Loucy (cell line): ENCODE measurements around the gene AKT1S1.

Experiments
- H2AFZ ChIP-seq: fragments of 200-600 bp; sonication (generic); 2 replicates; pipeline ENCODE4 v1.6.0; 2016; ENCODE audit warnings: antibody characterized with exemption, mild to moderate bottlenecking, low read length, moderate library complexity
- H3F3A ChIP-seq: fragments of 200-600 bp; 2 replicates; pipeline ENCODE4 v1.6.0; 2016; ENCODE audit warnings: antibody characterized with exemption, low read depth, mild to moderate bottlenecking
- H3K27me3 ChIP-seq: fragments of 200-600 bp; sonication (generic); 2 replicates; pipeline ENCODE4 v1.6.1; 2014; ENCODE audit warnings: low read length, mild to moderate bottlenecking; ENCODE audit not compliant: insufficient read depth, poor library complexity, severe bottlenecking
- H3K36me3 ChIP-seq: fragments of 200-600 bp; sonication (generic); 2 replicates; pipeline ENCODE4 v1.6.1; 2016; ENCODE audit warnings: low read length; ENCODE audit not compliant: insufficient read depth
- H3K4me1 ChIP-seq: fragments of 200-600 bp; sonication (generic); 2 replicates; pipeline ENCODE4 v1.5.1; 2014; ENCODE audit warnings: low read length, mild to moderate bottlenecking; ENCODE audit not compliant: insufficient read depth, poor library complexity, severe bottlenecking
- H3K4me2 ChIP-seq: fragments of 200-600 bp; sonication (generic); 2 replicates; pipeline ENCODE4 v1.6.0; 2014; ENCODE audit warnings: antibody characterized with exemption, low read length, low read depth, mild to moderate bottlenecking; ENCODE audit not compliant: poor library complexity, severe bottlenecking
- H3K4me3 ChIP-seq: fragments of 200-600 bp; sonication (generic); 2 replicates; pipeline ENCODE4 v1.5.1; 2014; ENCODE audit warnings: low read length, mild to moderate bottlenecking, mixed read lengths; ENCODE audit not compliant: poor library complexity, severe bottlenecking
- H3K79me2 ChIP-seq: fragments of 200-600 bp; sonication (generic); 2 replicates; pipeline ENCODE4 v1.6.1; 2014; ENCODE audit warnings: low read length; ENCODE audit not compliant: insufficient read depth
- H3K9ac ChIP-seq: fragments of 200-600 bp; sonication (generic); 2 replicates; pipeline ENCODE4 v1.6.0; 2014; ENCODE audit warnings: mild to moderate bottlenecking, low read depth, low read length, moderate library complexity; ENCODE audit not compliant: poor library complexity, severe bottlenecking
- H3K9me2 ChIP-seq: fragments of 200-600 bp; sonication (generic); replicated peaks from 2 replicates; pipeline ENCODE4 v1.6.1; 2016; ENCODE audit warnings: low read depth, low read length, mixed read lengths
- H3K9me3 ChIP-seq: fragments of 200-600 bp; sonication (generic); 2 replicates; pipeline ENCODE4 v1.6.1; 2014; ENCODE audit warnings: mild to moderate bottlenecking, antibody characterized with exemption, low read length, low read depth; ENCODE audit not compliant: insufficient read depth
- H4K20me1 ChIP-seq: fragments of 200-600 bp; sonication (generic); 2 replicates; pipeline ENCODE4 v1.6.0; 2014; ENCODE audit warnings: antibody characterized with exemption, low read length, mild to moderate bottlenecking; ENCODE audit not compliant: insufficient read depth, poor library complexity, severe bottlenecking
- CTCF ChIP-seq: fragments of 200-600 bp; sonication (generic); conservative IDR thresholded peaks from 2 replicates; pipeline ENCODE4 v1.5.1; 2014; ENCODE audit warnings: mild to moderate bottlenecking, antibody characterized with exemption, low read length
- EZH2phosphoT487 ChIP-seq: fragments of 200-600 bp; IDR thresholded peaks from 2 replicates; pipeline ENCODE4 v1.6.1; 2018; ENCODE audit warnings: antibody characterized with exemption, mild to moderate bottlenecking, moderate library complexity, borderline replicate concordance

The AKT1S1 gene

GRCh38 chr19:49870309-49870901 is 6.8 kb downstream of the AKT1S1 start:
- no peaks in the 10 kb centered on the region for H3K9me3 ChIP-seq
- peak overlapping the region; percentile 94 for H3K4me2 ChIP-seq
- H3K36me3 ChIP-seq: no peaks in the 10 kb centered on the region
- peak overlapping the region; percentile 76 for H3K9ac ChIP-seq
- H4K20me1 ChIP-seq: peaks cover 15% of the 10 kb centered on the region
- H3F3A ChIP-seq: no peaks in the 10 kb centered on the region
- no peak for TF ChIP-seq CTCF
- TF ChIP-seq EZH2phosphoT487: no peak
- H2AFZ ChIP-seq: peak overlapping the region; percentile 86; the same call in 1 of the 2 replicates
- H3K27me3 ChIP-seq: no peaks in the 10 kb centered on the region
- peaks cover 42% of the 10 kb centered on the region for H3K4me1 ChIP-seq
- peaks cover 38% of the 10 kb centered on the region for H3K79me2 ChIP-seq
- no peaks in the 10 kb centered on the region for H3K9me2 ChIP-seq
- peak overlapping the region; percentile 87 for H3K4me3 ChIP-seq

DNA sequence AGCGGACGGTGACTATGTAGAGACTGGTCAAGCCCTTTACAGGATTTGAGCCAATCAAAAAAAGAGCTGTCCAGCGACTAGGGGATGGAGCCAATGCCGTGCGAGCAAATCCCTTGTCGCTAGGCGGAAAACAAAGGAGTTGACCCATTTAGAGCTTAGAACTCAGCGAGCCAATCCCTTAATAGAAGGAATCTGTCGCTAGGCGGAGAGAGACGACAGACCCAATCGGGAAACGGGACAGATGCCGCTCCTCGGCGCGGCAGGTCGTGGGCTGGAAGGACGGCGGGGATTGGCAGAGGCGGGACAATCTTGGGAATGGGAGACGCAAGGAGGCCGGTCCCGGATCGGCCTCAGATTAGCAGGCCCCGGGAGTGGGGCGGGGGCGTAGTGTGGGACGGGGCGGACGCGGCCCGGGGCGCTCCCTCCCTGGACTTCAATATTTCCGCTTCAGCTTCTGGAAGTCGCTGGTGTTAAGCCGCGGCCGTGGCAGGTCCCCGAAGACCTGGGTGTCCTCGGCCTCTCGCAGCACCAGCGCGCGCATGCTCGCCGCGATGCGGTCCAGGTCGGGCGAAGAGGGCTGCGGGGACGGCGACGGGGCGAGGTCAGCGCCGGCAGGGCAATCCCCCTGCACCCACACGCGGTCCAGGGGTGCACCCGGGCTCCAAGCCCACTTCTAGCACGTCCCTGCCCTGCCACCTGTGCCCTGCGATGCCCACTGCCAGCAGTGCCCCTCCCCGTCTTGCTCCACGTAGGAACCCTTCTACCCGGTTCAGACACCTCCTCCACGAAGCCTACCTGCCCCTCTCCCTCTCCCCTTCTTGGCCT is 7.5 kb downstream of the AKT1S1 start:
- peaks cover 21% of the 10 kb centered on the region for H4K20me1 ChIP-seq
- peak overlapping the region; percentile 98 for H3K4me2 ChIP-seq
- no peaks in the 10 kb centered on the region for H3F3A ChIP-seq
- TF ChIP-seq CTCF (no peak), EZH2phosphoT487 (no peak)
- H3K9me3 ChIP-seq: no peaks in the 10 kb centered on the region
- peaks cover 43% of the 10 kb centered on the region for H3K4me1 ChIP-seq
- H2AFZ ChIP-seq: peak overlapping the region; percentile 86
- no peaks in the 10 kb centered on the region for H3K9me2 ChIP-seq
- peaks cover 38% of the 10 kb centered on the region for H3K79me2 ChIP-seq
- H3K4me3 ChIP-seq: peak overlapping the region; percentile 87
- H3K27me3 ChIP-seq: no peaks in the 10 kb centered on the region
- H3K36me3 ChIP-seq: peaks cover 1% of the 10 kb centered on the region; the same call in 1 of the 2 replicates
- H3K9ac ChIP-seq: peak overlapping the region; percentile 76

DNA sequence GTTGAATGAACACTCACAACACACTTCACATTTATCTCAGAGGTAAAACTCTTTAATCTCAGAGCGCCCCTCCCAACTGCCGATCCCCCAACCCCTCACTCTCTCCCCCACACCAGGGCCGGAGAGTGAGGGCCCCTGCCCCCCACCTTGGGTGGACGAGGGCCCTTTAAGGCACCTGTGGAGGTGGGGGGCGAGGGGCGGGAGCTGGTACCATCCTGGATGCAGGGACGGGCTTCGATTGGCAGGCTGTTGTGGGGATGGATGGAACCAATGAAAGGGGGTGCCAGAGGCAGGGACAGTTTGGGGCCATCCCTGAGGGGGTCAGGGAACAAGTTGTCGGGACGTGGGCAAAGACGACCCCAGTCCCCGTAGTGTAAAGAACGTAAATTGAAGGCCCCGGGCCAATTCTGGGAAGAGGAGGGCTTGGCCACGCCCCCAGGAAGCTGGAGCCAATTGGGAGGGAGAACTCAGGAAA is 8.1 kb downstream of the AKT1S1 start:
- Histone ChIP-seq H2AFZ (peak overlapping the region; percentile 72; the same call in 1 of the 2 replicates), H3K4me1 (peaks cover 43% of the 10 kb centered on the region)

More for the DNA sequence above, 8.1 kb downstream of the AKT1S1 start:
- peak overlapping the region; percentile 52 for H3K9ac ChIP-seq
- peaks cover 27% of the 10 kb centered on the region for H4K20me1 ChIP-seq
- peaks cover 39% of the 10 kb centered on the region for H3K79me2 ChIP-seq
- peaks cover 8% of the 10 kb centered on the region; the same call in 1 of the 2 replicates for H3K36me3 ChIP-seq
- TF ChIP-seq CTCF (no peak), EZH2phosphoT487 (no peak)
- peak overlapping the region; percentile 87 for H3K4me3 ChIP-seq
- no peaks in the 10 kb centered on the region for H3K9me2 ChIP-seq
- no peaks in the 10 kb centered on the region for H3K9me3 ChIP-seq
- no peaks in the 10 kb centered on the region for H3F3A ChIP-seq
- no peaks in the 10 kb centered on the region for H3K27me3 ChIP-seq
- peak overlapping the region; percentile 98 for H3K4me2 ChIP-seq
